Liver (tissue), 9 donors: ENCODE measurements around the gene PDCD1. TPM values are rescaled to one million over a fixed set of nuclear protein-coding genes. Genes with fewer than 3 reads are reported as not detected.

Experiments used
- DNase-seq: peaks from one replicate; pipeline ENCODE4 v3.0.0-alpha.2; 2017; ENCODE audit warnings: low spot score
- H3K27ac ChIP-seq, 2 donors: one replicate each; pipeline ENCODE4 v1.7.0; 2013; ENCODE audit warnings: inconsistent platforms in 2 of 2, low read length in 2 of 2, control low read depth in 1 of 2, low read depth in 1 of 2, mild to moderate bottlenecking in 1 of 2
- H3K27me3 ChIP-seq, 4 donors: one replicate each; pipeline versions ENCODE4 v1.6.1 to v1.7.0; 2013; ENCODE audit warnings: low read length in 3 of 4, inconsistent platforms in 1 of 4, mild to moderate bottlenecking in 1 of 4, moderate library complexity in 1 of 4; ENCODE audit not compliant: control insufficient read depth in 4 of 4, insufficient read depth in 4 of 4
- H3K36me3 ChIP-seq, 4 donors: one replicate each; pipeline versions ENCODE4 v1.6.1 to v1.7.0; 2013; ENCODE audit warnings: low read length in 3 of 4, mild to moderate bottlenecking in 3 of 4, low read depth in 1 of 4, moderate library complexity in 1 of 4; ENCODE audit not compliant: control insufficient read depth in 4 of 4, insufficient read depth in 3 of 4
- H3K4me1 ChIP-seq, 4 donors: one replicate each; pipeline versions ENCODE4 v1.6.1 to v1.7.0; 2013; ENCODE audit warnings: low read length in 3 of 4, mild to moderate bottlenecking in 3 of 4, moderate library complexity in 1 of 4; ENCODE audit not compliant: control insufficient read depth in 4 of 4, insufficient read depth in 4 of 4
- H3K4me3 ChIP-seq, 3 donors: one replicate each; pipeline versions ENCODE4 v1.6.1 to v1.7.0; 2013; ENCODE audit warnings: low read length in 3 of 3, control low read depth in 1 of 3, low read depth in 1 of 3, mild to moderate bottlenecking in 1 of 3
- H3K9ac ChIP-seq, 2 donors: one replicate each; pipeline ENCODE4 v1.7.0; 2013; ENCODE audit warnings: low read length in 2 of 2, mild to moderate bottlenecking in 2 of 2, moderate library complexity in 2 of 2, control low read depth in 1 of 2, low read depth in 1 of 2
- H3K9me3 ChIP-seq, 4 donors: one replicate each; pipeline versions ENCODE4 v1.6.1 to v1.7.0; 2013; ENCODE audit warnings: low read length in 3 of 4; ENCODE audit not compliant: control insufficient read depth in 4 of 4
- EGR1 ChIP-seq, 2 donors: IDR thresholded peaks; 2 replicates each; pipeline ENCODE4 v1.6.1; 2016 to 2018; ENCODE audit warnings: antibody characterized with exemption in 2 of 2, low read depth in 2 of 2
- FOXA1 ChIP-seq: IDR thresholded peaks from 2 replicates; pipeline ENCODE4 v1.6.1; 2016; ENCODE audit warnings: antibody characterized with exemption
- FOXA2 ChIP-seq: IDR thresholded peaks from 2 replicates; pipeline ENCODE4 v1.6.1; 2016; ENCODE audit warnings: antibody characterized with exemption
- GABPA ChIP-seq, 2 donors: IDR thresholded peaks in 1 of 2; conservative IDR thresholded peaks in 1 of 2; 2 replicates each; pipeline ENCODE4 v1.6.1; 2016; ENCODE audit warnings: antibody characterized with exemption in 2 of 2, mild to moderate bottlenecking in 1 of 2, moderate library complexity in 1 of 2
- HNF4A ChIP-seq, 2 donors: conservative IDR thresholded peaks; 2 replicates each; pipeline ENCODE4 v1.6.1; 2016; ENCODE audit warnings: antibody characterized with exemption in 2 of 2, mild to moderate bottlenecking in 2 of 2
- HNF4G ChIP-seq: IDR thresholded peaks from 2 replicates; pipeline ENCODE4 v1.6.1; 2016; ENCODE audit warnings: antibody characterized with exemption
- JUND ChIP-seq, 2 donors: IDR thresholded peaks; 2 replicates each; pipeline ENCODE4 v1.6.1; 2016; ENCODE audit warnings: antibody characterized with exemption in 2 of 2
- NR2F2 ChIP-seq: IDR thresholded peaks from 2 replicates; pipeline ENCODE4 v1.6.1; 2016; ENCODE audit warnings: antibody characterized with exemption
- RXRA ChIP-seq, 2 donors: IDR thresholded peaks; 2 replicates each; pipeline ENCODE4 v1.6.1; 2017 to 2018; ENCODE audit warnings: antibody characterized with exemption in 2 of 2, mild to moderate bottlenecking in 1 of 2
- SP1 ChIP-seq: IDR thresholded peaks from 2 replicates; pipeline ENCODE4 v1.6.1; 2018; ENCODE audit warnings: antibody characterized with exemption, mild to moderate bottlenecking
- TAF1 ChIP-seq: conservative IDR thresholded peaks from 2 replicates; pipeline ENCODE4 v1.6.1; 2016; ENCODE audit warnings: antibody characterized with exemption, mild to moderate bottlenecking
- WGBS: extraction: QIAGEN DNeasy Blood & Tissue Kit; methylation state at CpG from one replicate; pipeline ENCODE4 v1.1.7; 2013; 5-methylcytosine and 5-hydroxymethylcytosine counted together
- polyA plus RNA-seq, 2 donors: library from polyadenylated mRNA; stranded (reverse) in 1 of 2; unstranded in 1 of 2; fragments of 200-250 nt in 1 of 2; fragments of >200 nt in 1 of 2; fragmentation: Nextera tagmentation in 1 of 2; extraction: Ambion mirVana in 1 of 2; gene quantifications; one replicate each; pipeline versions ENCODE4 v1.2.1 to v1.2.3, GENCODE V29; 2013 to 2015
- total RNA-seq, 2 donors: library from RNA; depleted of rRNA; stranded (reverse); fragments of >200 nt; gene quantifications; one replicate each; pipeline ENCODE4 v1.2.3, GENCODE V29; 2014
- TF ChIP-seq, protein P1 (sequence below): IDR thresholded peaks from 2 replicates; pipeline ENCODE4 v1.6.1; 2016; ENCODE audit warnings: antibody characterized with exemption
- TF ChIP-seq, protein P2 (sequence below): IDR thresholded peaks from 2 replicates; pipeline ENCODE4 v1.6.1; 2016; ENCODE audit warnings: antibody characterized with exemption, mild to moderate bottlenecking
- TF ChIP-seq, protein P3 (sequence below): IDR thresholded peaks from 2 replicates; pipeline ENCODE4 v1.6.1; 2016; ENCODE audit warnings: antibody characterized with exemption
- TF ChIP-seq, protein P4 (sequence below): IDR thresholded peaks from 2 replicates; pipeline ENCODE4 v1.6.1; 2016; ENCODE audit warnings: antibody characterized with exemption
- TF ChIP-seq, protein P5 (sequence below): fragments of 150-350 bp; IDR thresholded peaks from 2 replicates; pipeline ENCODE4 v1.5.1; 2017; ENCODE audit warnings: improper control_type of control experiment, low read depth, low read length; ENCODE audit not compliant: missing input control
- donor health status: healthy.
- donor health status: healthy.
- donor health status: healthy.
- donor health status: healthy.
- donor health status: healthy.

PDCD1 gene
- total and polyA plus RNA-seq, 4 donors = 0.20 to 0.37 (median 0.25) TPM; not detected in 1

DNA sequence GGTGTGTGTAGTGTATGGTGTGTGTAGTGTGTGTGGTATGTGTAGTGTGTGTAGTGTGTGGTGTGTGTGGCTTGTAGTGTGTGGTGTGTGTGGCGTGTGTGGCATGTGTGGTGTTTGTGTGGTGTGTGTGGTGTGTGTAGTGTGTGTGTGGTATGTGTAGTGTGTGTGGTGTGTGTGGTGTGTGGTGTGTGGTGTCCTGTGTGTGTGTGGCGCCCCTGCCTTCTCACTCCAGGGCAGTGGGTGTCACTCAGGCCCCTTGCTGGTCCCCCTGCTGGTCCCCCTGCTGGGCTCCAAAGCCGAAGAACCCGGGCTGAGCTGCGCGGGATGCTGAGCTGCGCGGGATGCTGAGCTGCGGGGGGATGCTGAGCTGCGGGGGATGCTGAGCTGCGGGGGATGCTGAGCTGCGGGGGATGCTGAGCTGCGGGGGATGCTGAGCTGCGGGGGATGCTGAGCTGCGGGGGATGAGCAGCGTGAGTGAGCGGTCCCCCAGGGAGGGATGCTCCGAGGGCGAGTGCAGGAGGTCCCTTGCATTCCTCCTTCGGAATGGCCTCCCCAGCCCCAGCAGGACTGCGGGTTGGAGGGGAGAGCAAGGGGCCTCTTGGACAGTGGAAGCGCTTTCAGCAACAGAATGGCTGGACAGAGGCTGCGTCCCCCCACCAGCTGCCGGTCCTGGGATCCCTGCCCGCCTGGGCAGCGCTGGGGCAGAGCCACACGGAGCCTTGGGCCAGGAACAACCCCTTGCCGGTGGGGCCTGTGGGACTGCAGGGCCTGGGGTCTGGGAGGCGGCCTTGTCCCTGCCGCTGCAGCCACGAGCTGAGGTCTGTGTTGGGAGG is 7.5 kb upstream of the PDCD1 start (continued):
- TF ChIP-seq, protein P1, sequence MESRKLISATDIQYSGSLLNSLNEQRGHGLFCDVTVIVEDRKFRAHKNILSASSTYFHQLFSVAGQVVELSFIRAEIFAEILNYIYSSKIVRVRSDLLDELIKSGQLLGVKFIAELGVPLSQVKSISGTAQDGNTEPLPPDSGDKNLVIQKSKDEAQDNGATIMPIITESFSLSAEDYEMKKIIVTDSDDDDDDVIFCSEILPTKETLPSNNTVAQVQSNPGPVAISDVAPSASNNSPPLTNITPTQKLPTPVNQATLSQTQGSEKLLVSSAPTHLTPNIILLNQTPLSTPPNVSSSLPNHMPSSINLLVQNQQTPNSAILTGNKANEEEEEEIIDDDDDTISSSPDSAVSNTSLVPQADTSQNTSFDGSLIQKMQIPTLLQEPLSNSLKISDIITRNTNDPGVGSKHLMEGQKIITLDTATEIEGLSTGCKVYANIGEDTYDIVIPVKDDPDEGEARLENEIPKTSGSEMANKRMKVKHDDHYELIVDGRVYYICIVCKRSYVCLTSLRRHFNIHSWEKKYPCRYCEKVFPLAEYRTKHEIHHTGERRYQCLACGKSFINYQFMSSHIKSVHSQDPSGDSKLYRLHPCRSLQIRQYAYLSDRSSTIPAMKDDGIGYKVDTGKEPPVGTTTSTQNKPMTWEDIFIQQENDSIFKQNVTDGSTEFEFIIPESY = no peak
- no peak for TF ChIP-seq FOXA2
- TF ChIP-seq, protein P2, sequence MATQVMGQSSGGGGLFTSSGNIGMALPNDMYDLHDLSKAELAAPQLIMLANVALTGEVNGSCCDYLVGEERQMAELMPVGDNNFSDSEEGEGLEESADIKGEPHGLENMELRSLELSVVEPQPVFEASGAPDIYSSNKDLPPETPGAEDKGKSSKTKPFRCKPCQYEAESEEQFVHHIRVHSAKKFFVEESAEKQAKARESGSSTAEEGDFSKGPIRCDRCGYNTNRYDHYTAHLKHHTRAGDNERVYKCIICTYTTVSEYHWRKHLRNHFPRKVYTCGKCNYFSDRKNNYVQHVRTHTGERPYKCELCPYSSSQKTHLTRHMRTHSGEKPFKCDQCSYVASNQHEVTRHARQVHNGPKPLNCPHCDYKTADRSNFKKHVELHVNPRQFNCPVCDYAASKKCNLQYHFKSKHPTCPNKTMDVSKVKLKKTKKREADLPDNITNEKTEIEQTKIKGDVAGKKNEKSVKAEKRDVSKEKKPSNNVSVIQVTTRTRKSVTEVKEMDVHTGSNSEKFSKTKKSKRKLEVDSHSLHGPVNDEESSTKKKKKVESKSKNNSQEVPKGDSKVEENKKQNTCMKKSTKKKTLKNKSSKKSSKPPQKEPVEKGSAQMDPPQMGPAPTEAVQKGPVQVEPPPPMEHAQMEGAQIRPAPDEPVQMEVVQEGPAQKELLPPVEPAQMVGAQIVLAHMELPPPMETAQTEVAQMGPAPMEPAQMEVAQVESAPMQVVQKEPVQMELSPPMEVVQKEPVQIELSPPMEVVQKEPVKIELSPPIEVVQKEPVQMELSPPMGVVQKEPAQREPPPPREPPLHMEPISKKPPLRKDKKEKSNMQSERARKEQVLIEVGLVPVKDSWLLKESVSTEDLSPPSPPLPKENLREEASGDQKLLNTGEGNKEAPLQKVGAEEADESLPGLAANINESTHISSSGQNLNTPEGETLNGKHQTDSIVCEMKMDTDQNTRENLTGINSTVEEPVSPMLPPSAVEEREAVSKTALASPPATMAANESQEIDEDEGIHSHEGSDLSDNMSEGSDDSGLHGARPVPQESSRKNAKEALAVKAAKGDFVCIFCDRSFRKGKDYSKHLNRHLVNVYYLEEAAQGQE = no peak
- no peak for TF ChIP-seq SP1
- no peak for TF ChIP-seq TAF1

DNA sequence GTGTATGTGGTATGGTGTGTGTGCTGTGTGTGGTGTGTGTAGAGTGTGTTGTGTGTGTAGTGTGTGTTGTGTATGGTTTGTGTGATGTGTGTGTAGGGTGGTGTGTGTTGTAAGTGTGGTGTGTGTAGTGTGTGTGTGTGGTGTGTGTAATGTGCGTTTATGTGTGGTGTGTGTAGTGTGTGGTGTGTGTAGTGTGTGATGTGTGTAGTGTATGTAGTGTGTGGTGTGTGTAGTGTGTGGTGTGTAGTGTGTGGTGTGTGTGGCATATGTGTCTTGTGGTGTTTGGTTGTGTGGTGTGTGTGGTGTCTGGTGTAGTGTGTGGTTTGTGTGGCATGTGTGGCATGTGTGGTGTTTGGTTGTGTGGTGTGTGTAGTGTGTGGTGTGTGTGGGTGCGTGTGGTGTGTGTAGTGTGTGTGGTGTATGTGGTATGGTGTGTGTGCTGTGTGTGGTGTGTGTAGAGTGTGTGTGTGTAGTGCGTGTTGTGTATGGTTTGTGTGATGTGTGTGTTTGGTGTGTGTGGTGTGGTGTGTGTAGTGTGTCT is 6.8 kb upstream of the PDCD1 start:
- TF ChIP-seq NR2F2 = no peak
- TF ChIP-seq FOXA1 = no peak
- TF ChIP-seq, protein P3, sequence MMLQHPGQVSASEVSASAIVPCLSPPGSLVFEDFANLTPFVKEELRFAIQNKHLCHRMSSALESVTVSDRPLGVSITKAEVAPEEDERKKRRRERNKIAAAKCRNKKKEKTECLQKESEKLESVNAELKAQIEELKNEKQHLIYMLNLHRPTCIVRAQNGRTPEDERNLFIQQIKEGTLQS = no peak
- TF ChIP-seq RXRA (IDR thresholded peaks at IDR 0.05) = no peak
- no peak for TF ChIP-seq EGR1 (IDR thresholded peaks at IDR 0.05; ENCODE audit: low read depth in 2 of 2)
- TF ChIP-seq GABPA (IDR thresholded peaks at IDR 0.05 in 1 of 2, conservative IDR thresholded peaks at IDR 0.05 in 1 of 2) = no peak
- no peak for TF ChIP-seq HNF4G
- TF ChIP-seq, protein P4, sequence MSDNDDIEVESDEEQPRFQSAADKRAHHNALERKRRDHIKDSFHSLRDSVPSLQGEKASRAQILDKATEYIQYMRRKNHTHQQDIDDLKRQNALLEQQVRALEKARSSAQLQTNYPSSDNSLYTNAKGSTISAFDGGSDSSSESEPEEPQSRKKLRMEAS = no peak
- TF ChIP-seq SP1 = no peak
- TF ChIP-seq, protein P2 = no peak
- TF ChIP-seq FOXA2 = no peak
- no peak for TF ChIP-seq JUND (IDR thresholded peaks at IDR 0.05)
- TF ChIP-seq, protein P5, sequence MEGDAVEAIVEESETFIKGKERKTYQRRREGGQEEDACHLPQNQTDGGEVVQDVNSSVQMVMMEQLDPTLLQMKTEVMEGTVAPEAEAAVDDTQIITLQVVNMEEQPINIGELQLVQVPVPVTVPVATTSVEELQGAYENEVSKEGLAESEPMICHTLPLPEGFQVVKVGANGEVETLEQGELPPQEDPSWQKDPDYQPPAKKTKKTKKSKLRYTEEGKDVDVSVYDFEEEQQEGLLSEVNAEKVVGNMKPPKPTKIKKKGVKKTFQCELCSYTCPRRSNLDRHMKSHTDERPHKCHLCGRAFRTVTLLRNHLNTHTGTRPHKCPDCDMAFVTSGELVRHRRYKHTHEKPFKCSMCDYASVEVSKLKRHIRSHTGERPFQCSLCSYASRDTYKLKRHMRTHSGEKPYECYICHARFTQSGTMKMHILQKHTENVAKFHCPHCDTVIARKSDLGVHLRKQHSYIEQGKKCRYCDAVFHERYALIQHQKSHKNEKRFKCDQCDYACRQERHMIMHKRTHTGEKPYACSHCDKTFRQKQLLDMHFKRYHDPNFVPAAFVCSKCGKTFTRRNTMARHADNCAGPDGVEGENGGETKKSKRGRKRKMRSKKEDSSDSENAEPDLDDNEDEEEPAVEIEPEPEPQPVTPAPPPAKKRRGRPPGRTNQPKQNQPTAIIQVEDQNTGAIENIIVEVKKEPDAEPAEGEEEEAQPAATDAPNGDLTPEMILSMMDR = no peak
- no peak for TF ChIP-seq HNF4A (conservative IDR thresholded peaks at IDR 0.05)
- TF ChIP-seq, protein P1 = no peak
- Histone ChIP-seq H3K4me3 (no peak overlapping the region), H3K27ac (no peak overlapping the region), H3K9ac (no peak overlapping the region), H3K4me1 (peaks cover 0 to 3% (median 0%) of the 10 kb centered on the region in 4 donors), H3K36me3 (no peaks in the 10 kb centered on the region), H3K9me3 (no peaks in the 10 kb centered on the region), H3K27me3 (no peaks in the 10 kb centered on the region)
- 88% methylated on average over 3 of the region's 3 CpGs for WGBS
- no peak for DNase-seq
